ENCODE data around the gene WFDC5. TPM values are rescaled to one million over a fixed set of nuclear protein-coding genes. Genes with fewer than 3 reads are reported as not detected.
"Not testable (repeated sequence)": the region's sequence is repeated elsewhere in the genome, so short reads cannot be mapped to it uniquely, and the experiment has no call there.

WFDC5 gene
- total and polyA plus RNA-seq, 7 donors, result 0.39 TPM; not detected in 6

DNA sequence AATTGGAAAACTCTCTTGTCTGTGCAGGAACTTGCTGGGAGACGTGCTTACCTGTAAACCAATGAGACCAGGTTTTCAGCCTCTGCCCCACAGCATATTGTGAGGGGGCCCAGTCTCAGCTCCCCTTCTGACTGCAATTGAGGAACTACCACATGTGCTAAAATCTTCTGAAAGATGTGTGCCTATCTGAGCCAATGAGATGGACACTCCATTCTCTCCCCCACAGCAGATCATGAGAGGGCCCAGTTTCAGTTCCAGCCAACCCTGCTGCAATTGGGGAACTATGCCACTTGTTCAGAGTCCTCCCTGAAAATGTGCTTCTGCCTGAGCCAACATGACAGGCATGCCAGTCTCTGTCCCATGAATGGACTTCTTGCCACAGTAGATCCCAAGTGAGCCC is 38.8 kb upstream of the WFDC5 start:
- intact Hi-C loops (cut with DNase I), result no loop called here
- TF ChIP-seq POLR2A (IDR thresholded peaks at IDR 0.05), result no peak
- no peak for TF ChIP-seq POLR2AphosphoS5 (IDR thresholded peaks at IDR 0.05)
- TF ChIP-seq EP300 (IDR thresholded peaks at IDR 0.05), result no peak
- TF ChIP-seq, protein P1, sequence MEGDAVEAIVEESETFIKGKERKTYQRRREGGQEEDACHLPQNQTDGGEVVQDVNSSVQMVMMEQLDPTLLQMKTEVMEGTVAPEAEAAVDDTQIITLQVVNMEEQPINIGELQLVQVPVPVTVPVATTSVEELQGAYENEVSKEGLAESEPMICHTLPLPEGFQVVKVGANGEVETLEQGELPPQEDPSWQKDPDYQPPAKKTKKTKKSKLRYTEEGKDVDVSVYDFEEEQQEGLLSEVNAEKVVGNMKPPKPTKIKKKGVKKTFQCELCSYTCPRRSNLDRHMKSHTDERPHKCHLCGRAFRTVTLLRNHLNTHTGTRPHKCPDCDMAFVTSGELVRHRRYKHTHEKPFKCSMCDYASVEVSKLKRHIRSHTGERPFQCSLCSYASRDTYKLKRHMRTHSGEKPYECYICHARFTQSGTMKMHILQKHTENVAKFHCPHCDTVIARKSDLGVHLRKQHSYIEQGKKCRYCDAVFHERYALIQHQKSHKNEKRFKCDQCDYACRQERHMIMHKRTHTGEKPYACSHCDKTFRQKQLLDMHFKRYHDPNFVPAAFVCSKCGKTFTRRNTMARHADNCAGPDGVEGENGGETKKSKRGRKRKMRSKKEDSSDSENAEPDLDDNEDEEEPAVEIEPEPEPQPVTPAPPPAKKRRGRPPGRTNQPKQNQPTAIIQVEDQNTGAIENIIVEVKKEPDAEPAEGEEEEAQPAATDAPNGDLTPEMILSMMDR (IDR thresholded peaks at IDR 0.05), result no peak
- no peaks in the 10 kb centered on the region for H3K36me3 ChIP-seq
- H3K4me3 ChIP-seq, result no peak overlapping the region
- H3K27me3 ChIP-seq, result no peaks in the 10 kb centered on the region
- no peak for DNase-seq
- no peak overlapping the region for H3K27ac ChIP-seq
- no peaks in the 10 kb centered on the region for H3K9me3 ChIP-seq
- peaks cover 0 to 13% (median 12%) of the 10 kb centered on the region in 4 donors for H3K4me1 ChIP-seq
- 73 to 91% methylated on average over 1 of the region's 1 CpG for WGBS, 2 donors

DNA sequence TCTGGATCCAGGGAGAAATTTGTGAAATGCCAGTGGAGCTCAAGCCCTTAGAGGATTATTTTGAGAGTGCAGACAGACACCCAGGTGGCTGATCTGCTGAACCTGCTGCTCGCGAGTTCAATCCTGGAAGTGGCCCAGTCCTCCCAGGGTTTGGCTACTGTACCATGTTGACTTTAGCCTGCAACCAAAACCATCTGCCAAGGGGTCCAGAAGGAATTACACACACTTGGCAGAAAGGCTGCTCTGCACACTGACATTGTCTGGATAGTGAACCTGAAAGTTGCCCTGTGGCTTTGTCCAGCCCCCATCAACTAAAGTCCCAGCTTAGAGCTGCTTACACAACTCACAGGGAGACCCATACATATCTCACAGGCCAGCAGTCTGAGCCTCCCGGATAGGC is 38.2 kb upstream of the WFDC5 start:
- intact Hi-C loops (cut with DNase I), result no loop called here

DNA sequence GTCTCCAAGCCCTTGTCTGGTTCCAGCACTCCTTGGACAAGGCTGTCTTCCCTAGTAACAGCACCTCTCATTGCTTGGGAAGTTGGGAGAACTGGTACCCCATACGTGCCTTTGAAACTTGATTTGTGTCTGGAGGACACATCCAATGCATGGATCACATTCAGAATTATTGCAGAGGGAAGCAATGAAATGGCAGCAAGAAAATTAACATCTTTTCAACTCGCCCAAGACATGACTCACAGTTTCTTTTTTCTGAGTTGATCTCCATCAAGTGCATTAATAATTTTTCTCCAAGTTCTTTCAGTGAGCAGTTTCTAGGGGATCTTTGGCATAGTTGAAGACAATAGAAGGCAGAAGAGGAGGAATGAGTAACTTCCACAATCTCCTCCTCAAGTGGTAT is 37.4 kb upstream of the WFDC5 start:
- H3K27ac ChIP-seq, result no peak overlapping the region
- no peaks in the 10 kb centered on the region for H3K27me3 ChIP-seq
- DNase-seq, result no peak
- WGBS, 2 donors, result 81 to 86% methylated on average over 2 of the region's 2 CpGs
- H3K4me1 ChIP-seq, result peaks cover 0 to 3% (median 2%) of the 10 kb centered on the region in 4 donors
- TF ChIP-seq, protein P1 (IDR thresholded peaks at IDR 0.05), result no peak
- no peak for TF ChIP-seq POLR2AphosphoS5 (IDR thresholded peaks at IDR 0.05)
- no peak for TF ChIP-seq EP300 (IDR thresholded peaks at IDR 0.05)
- TF ChIP-seq POLR2A (IDR thresholded peaks at IDR 0.05), result no peak
- intact Hi-C loops (cut with DNase I), result no loop called here
- H3K36me3 ChIP-seq, result no peaks in the 10 kb centered on the region
- H3K9me3 ChIP-seq, result no peaks in the 10 kb centered on the region
- no peak overlapping the region for H3K4me3 ChIP-seq

More for the DNA sequence above, 38.2 kb upstream of the WFDC5 start:
- TF ChIP-seq, protein P1 (IDR thresholded peaks at IDR 0.05), result no peak
- no peak for TF ChIP-seq POLR2A (IDR thresholded peaks at IDR 0.05)
- TF ChIP-seq EP300 (IDR thresholded peaks at IDR 0.05), result no peak
- no peak for TF ChIP-seq POLR2AphosphoS5 (IDR thresholded peaks at IDR 0.05)
- no peak for DNase-seq
- Histone ChIP-seq H3K36me3 (no peaks in the 10 kb centered on the region), H3K4me3 (no peak overlapping the region), H3K27ac (no peak overlapping the region), H3K27me3 (no peaks in the 10 kb centered on the region), H3K4me1 (peaks cover 0 to 10% (median 8%) of the 10 kb centered on the region in 4 donors), H3K9me3 (no peaks in the 10 kb centered on the region)
- 89% methylated on average over 3 of the region's 3 CpGs for WGBS, 2 donors

DNA sequence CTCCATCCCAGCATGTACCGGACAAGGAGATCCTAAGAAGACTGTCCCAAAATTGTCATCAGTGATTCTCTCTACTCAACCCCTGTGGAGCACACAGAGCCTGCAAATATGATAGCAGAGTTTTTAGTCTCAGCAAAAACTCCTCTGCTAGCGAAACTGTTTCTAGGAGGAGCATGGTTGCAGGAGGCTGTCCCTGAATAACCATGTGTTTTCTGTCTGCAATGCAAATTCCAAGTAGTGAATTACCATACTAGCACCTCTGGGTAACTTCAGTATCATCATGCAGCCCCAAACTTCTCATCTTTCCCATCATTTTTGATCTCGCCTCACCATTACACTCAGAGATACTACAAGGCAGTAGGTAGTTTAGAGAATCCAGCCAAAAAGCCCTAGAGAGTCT is 34.1 kb upstream of the WFDC5 start:
- Histone ChIP-seq H3K9me3 (no peaks in the 10 kb centered on the region), H3K36me3 (no peaks in the 10 kb centered on the region), H3K27me3 (peaks cover 0 to 8% (median 0%) of the 10 kb centered on the region in 3 donors), H3K27ac (no peak overlapping the region), H3K4me1 (no peaks in the 10 kb centered on the region), H3K4me3 (no peak overlapping the region)
- WGBS, 2 donors, result 90 to 92% methylated on average over 3 of the region's 3 CpGs
- no peak for DNase-seq
- TF ChIP-seq, protein P1 (IDR thresholded peaks at IDR 0.05), result no peak
- TF ChIP-seq EP300 (IDR thresholded peaks at IDR 0.05) (no peak), POLR2AphosphoS5 (IDR thresholded peaks at IDR 0.05) (no peak), POLR2A (IDR thresholded peaks at IDR 0.05) (no peak)
- intact Hi-C loops (cut with DNase I), result no loop called here

DNA sequence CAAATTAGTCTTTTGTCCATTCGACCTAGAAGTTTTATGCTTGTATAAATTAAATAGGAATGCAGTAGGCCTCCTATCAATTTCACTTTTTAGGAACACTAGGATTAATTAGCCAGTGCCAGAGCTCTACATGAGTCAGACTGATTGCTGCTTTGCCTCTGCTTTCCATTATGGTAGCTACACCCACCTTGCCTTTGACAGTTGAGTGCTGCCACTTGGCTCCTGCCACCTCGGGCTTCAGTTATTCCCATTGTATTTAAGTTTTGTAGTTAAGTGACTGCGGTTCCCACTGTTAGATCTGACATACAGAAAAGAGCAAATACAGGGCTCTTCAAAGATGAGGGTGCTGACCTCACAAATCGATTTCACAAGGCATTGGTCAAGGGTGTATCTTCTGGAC is 25.9 kb upstream of the WFDC5 start:
- H3K27ac ChIP-seq, result no peak overlapping the region

DNA sequence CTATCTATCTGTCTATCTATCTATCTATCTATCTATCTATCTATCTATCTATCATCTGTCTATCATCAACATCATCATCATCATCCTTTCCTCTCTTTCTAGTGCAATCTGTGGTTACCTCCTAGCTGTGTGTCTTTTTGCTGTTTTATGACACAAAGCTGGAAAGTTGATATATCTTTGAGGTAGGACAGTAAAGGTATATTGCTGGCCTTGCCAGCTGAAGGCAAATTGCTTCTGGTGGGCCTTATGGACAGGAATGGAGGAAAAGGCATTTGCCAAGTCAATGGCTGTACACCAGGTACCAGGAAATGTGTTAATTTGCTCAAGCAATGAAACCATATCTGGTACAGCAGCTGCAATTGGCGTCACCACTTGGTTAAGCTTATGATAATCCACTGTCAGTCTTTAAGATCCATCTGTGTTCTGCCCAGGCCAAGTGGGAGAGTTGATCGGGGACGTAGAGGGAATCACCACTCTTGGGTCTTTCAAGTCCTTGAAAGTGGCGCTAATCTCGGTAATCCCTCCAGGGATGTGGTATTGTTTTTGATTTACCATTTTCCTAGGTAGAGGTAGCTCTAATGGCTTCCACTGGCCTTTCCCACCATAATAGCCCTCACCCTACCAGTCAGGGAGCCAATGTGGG is 24.9 kb upstream of the WFDC5 start:
- intact Hi-C loops (cut with DNase I); H3K9me3 ChIP-seq; H3K4me1 ChIP-seq; H3K36me3 ChIP-seq; H3K27ac ChIP-seq; H3K4me3 ChIP-seq; H3K27me3 ChIP-seq; DNase-seq: not testable (repeated sequence)
- WGBS, 2 donors, result 93 to 96% methylated on average over 5 of the region's 5 CpGs

More for the DNA sequence above, 25.9 kb upstream of the WFDC5 start:
- Histone ChIP-seq H3K36me3 (no peaks in the 10 kb centered on the region), H3K9me3 (no peaks in the 10 kb centered on the region), H3K4me1 (no peaks in the 10 kb centered on the region), H3K27me3 (peaks cover 0 to 12% (median 0%) of the 10 kb centered on the region in 3 donors), H3K4me3 (no peak overlapping the region)
- intact Hi-C loops (cut with DNase I), result no loop called here
- no peak for TF ChIP-seq EP300 (IDR thresholded peaks at IDR 0.05)
- 79 to 87% methylated on average over 4 of the region's 4 CpGs for WGBS, 2 donors
- no peak for DNase-seq

Measured in sigmoid colon (tissue), 7 donors.